Osteocyte (in vitro differentiated cells): ENCODE results near the gene LRRC23. TPM values are rescaled to one million over a fixed set of nuclear protein-coding genes. Genes with fewer than 3 reads are reported as not detected.

Source experiments
- DNase-seq: peaks from one replicate; pipeline ENCODE4 v3.0.0; 2021; ENCODE audit warnings: mixed read lengths; ENCODE audit not compliant: unreplicated experiment; ENCODE audit errors: extremely low spot score
- H3K27ac Mint-ChIP-seq: one replicate; pipeline ENCODE4 v1.8.0; 2021; ENCODE audit warnings: mild to moderate bottlenecking, mixed read lengths; ENCODE audit not compliant: unreplicated experiment
- H3K27me3 Mint-ChIP-seq: one replicate; pipeline ENCODE4 v1.8.0; 2021; ENCODE audit warnings: mixed read lengths; ENCODE audit not compliant: unreplicated experiment
- H3K36me3 Mint-ChIP-seq: one replicate; pipeline ENCODE4 v1.8.0; 2021; ENCODE audit warnings: mixed read lengths; ENCODE audit not compliant: unreplicated experiment
- H3K4me1 Mint-ChIP-seq: one replicate; pipeline ENCODE4 v1.8.0; 2021; ENCODE audit warnings: mixed read lengths; ENCODE audit not compliant: unreplicated experiment
- H3K4me3 Mint-ChIP-seq: one replicate; pipeline ENCODE4 v1.8.0; 2021; ENCODE audit warnings: mild to moderate bottlenecking, moderate library complexity, mixed read lengths; ENCODE audit not compliant: unreplicated experiment
- H3K9me3 Mint-ChIP-seq: one replicate; pipeline ENCODE4 v1.8.0; 2021; ENCODE audit warnings: mixed read lengths; ENCODE audit not compliant: unreplicated experiment
- total RNA-seq: library from RNA; stranded (reverse); gene quantifications from 2 replicates; pipeline ENCODE4 v1.2.1, GENCODE V29; 2021
- TF ChIP-seq, protein P1 (sequence below): fragments of 200-600 bp; sonication (generic); IDR thresholded peaks from 2 replicates; pipeline ENCODE4 v1.5.0; 2021; ENCODE audit warnings: antibody characterized with exemption, mild to moderate bottlenecking, moderate library complexity

Gene LRRC23
- total RNA-seq, 1 donor from 2014 or later: 11.3 TPM

DNA sequence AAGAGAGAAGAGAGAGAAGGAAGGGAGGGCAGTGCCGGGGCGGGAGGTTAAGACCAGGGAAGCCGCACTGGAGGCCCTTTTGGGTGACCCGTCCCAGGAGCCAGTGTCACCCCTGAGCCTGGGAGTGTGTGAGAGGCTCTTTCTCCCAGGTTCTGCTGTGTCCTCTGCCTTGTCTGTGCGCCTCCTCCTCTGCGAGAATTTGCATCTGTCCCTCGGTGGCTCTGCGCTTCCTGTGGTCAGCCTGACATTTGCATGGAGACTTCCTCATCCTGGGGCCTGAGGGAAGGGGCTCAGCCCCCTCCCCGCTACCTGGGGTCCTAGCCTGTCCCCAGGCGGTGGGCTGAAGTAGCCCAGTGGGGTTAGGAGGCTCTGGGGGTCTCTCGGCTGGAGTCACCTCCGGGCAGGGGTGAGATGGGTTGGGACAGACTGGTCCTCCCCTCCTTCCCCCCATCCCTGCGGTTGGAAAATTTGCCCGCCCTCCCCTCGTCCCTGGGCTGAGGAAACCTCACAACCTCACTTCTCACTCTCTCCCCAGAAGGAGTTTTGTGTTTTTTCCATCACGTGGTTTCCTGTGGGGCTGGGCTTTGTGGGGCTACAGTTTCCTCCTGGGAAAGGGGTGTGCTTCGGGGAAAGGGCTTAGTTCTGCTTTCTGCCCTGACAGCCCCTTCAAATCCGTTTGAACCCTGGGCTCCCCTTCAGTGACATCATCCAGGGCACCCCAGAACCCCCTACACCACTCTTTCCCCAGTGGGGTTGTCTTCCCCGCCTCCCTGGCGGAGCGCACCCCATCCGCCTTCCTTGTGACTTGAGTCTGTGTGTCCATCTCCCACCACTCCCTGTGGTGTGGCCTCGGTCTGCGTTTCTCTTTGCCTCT is 49.1 kb downstream of the LRRC23 start:
- no peak for DNase-seq
- H3K27me3 Mint-ChIP-seq: no peaks in the 10 kb centered on the region
- no peaks in the 10 kb centered on the region for H3K9me3 Mint-ChIP-seq
- H3K36me3 Mint-ChIP-seq: no peaks in the 10 kb centered on the region
- H3K4me1 Mint-ChIP-seq: peaks cover 23% of the 10 kb centered on the region
- no peak overlapping the region for H3K4me3 Mint-ChIP-seq
- peak overlapping the region; percentile 90 for H3K27ac Mint-ChIP-seq
- TF ChIP-seq, protein P1, sequence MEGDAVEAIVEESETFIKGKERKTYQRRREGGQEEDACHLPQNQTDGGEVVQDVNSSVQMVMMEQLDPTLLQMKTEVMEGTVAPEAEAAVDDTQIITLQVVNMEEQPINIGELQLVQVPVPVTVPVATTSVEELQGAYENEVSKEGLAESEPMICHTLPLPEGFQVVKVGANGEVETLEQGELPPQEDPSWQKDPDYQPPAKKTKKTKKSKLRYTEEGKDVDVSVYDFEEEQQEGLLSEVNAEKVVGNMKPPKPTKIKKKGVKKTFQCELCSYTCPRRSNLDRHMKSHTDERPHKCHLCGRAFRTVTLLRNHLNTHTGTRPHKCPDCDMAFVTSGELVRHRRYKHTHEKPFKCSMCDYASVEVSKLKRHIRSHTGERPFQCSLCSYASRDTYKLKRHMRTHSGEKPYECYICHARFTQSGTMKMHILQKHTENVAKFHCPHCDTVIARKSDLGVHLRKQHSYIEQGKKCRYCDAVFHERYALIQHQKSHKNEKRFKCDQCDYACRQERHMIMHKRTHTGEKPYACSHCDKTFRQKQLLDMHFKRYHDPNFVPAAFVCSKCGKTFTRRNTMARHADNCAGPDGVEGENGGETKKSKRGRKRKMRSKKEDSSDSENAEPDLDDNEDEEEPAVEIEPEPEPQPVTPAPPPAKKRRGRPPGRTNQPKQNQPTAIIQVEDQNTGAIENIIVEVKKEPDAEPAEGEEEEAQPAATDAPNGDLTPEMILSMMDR: no peak

DNA sequence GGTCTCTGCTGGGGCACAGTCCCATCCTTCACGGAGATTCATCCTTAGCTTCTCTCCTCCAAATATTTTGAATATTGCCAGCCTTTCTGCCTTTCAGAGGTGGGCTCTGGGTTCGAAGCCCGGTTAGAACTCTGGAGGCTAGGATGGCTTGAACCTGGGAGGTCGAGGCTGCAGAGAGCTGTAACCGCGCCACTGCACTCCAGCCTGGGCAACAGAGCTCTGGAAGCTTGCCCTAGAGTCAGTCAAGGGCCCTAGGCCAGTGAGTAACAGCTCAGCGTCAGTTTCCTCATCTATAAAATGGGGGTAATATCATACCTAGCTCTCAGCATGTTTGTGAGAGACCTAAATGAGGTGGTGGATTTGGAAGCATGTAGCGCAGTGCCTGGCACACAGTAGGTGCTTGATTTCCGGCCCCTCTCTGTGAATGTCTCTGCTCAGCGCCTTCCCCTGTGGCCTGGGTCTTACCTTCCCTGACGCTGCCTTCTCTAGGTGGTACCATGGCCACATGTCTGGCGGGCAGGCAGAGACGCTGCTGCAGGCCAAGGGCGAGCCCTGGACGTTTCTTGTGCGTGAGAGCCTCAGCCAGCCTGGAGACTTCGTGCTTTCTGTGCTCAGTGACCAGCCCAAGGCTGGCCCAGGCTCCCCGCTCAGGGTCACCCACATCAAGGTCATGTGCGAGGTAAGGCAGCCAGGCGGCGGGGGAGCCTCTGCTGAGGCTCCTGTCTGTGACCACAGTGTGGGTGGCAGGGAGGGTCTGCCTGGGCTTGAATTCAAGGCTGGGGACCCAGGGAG is 49.9 kb downstream of the LRRC23 start:
- Mint-ChIP-seq H3K4me3 (no peak overlapping the region), H3K4me1 (peaks cover 27% of the 10 kb centered on the region), H3K27me3 (no peaks in the 10 kb centered on the region), H3K36me3 (no peaks in the 10 kb centered on the region), H3K9me3 (no peaks in the 10 kb centered on the region), H3K27ac (peak overlapping the region; percentile 90)
- TF ChIP-seq, protein P1: no peak
- DNase-seq: no peak

DNA sequence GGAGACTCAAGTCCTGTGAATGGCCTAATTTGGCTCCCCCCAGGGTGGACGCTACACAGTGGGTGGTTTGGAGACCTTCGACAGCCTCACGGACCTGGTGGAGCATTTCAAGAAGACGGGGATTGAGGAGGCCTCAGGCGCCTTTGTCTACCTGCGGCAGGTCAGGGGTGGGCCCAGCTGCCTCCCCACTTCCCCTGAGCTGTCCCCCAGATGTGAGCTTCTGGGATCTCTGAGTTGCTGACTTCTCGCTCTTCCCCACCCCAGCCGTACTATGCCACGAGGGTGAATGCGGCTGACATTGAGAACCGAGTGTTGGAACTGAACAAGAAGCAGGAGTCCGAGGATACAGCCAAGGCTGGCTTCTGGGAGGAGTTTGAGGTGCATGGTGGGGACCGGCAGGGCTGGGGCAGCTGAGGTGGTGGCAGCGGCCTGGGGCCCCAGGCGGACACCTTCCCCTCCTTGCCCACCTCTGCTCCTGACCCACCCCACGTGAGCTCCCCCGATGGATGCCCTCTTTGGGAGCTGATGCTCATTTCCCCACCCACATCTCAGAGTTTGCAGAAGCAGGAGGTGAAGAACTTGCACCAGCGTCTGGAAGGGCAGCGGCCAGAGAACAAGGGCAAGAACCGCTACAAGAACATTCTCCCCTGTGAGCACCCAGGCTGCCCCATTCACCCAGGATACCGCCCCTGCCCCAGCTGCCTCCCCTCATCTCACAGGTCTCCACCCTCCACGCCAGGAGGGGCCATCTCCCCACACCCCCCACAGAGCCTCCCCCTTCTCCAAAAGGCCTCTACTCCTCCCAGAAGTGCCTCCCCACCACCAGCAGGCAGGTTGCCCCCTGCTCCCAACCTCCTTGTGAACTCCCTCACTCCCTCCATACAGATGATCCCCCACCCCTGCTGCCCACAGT is 50.7 kb downstream of the LRRC23 start:
- no peak for DNase-seq
- no peak overlapping the region for H3K27ac Mint-ChIP-seq
- no peaks in the 10 kb centered on the region for H3K36me3 Mint-ChIP-seq

DNA sequence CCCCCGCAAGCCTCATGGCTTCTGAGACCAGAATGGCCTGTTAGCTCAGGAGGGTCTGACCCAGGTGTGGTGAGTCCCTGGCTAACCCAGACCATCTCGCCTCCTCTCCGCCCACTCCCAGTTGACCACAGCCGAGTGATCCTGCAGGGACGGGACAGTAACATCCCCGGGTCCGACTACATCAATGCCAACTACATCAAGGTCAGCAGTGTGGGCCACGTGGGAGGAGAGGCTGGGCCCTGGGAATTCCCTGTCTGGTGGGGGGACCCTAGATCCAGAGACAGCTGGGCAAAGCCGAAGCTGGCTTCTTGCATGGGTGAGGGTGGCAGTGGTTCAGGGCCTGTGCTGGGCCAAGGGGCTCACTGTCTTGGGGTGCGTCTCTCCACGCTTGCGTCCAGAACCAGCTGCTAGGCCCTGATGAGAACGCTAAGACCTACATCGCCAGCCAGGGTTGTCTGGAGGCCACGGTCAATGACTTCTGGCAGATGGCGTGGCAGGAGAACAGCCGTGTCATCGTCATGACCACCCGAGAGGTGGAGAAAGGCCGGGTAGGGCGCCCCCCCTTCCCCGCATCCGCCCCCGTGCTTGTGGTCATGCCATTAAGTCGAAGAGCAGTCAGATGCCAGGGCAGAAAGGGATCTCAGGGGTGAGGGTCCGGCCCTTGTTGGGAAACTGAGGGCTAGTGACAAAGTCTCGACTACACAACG is 51.6 kb downstream of the LRRC23 start:
- peaks cover 27% of the 10 kb centered on the region for H3K4me1 Mint-ChIP-seq
- H3K4me3 Mint-ChIP-seq: no peak overlapping the region
- no peaks in the 10 kb centered on the region for H3K36me3 Mint-ChIP-seq
- DNase-seq: no peak
- H3K27me3 Mint-ChIP-seq: no peaks in the 10 kb centered on the region
- TF ChIP-seq, protein P1: no peak
- no peaks in the 10 kb centered on the region for H3K9me3 Mint-ChIP-seq
- H3K27ac Mint-ChIP-seq: no peak overlapping the region

More for the DNA sequence above, 50.7 kb downstream of the LRRC23 start:
- Mint-ChIP-seq H3K27me3 (no peaks in the 10 kb centered on the region), H3K4me3 (no peak overlapping the region), H3K9me3 (no peaks in the 10 kb centered on the region), H3K4me1 (peaks cover 27% of the 10 kb centered on the region)
- TF ChIP-seq, protein P1: no peak
